GM18858 (cell line): ENCODE measurements around the gene LONP1.
A peak's percentile ranks its signal among the peaks of the same experiment; 100 is the strongest.
"Not testable (repeated sequence)": the region's sequence is repeated elsewhere in the genome, so short reads cannot be mapped to it uniquely, and the experiment has no call there.

ENCODE experiments used
- ATAC-seq: cut with Tn5 transposase; IDR thresholded peaks from one replicate; pipeline ENCODE4 v1.9.1; 2021; ENCODE audit not compliant: unreplicated experiment

The LONP1 gene, protein sequence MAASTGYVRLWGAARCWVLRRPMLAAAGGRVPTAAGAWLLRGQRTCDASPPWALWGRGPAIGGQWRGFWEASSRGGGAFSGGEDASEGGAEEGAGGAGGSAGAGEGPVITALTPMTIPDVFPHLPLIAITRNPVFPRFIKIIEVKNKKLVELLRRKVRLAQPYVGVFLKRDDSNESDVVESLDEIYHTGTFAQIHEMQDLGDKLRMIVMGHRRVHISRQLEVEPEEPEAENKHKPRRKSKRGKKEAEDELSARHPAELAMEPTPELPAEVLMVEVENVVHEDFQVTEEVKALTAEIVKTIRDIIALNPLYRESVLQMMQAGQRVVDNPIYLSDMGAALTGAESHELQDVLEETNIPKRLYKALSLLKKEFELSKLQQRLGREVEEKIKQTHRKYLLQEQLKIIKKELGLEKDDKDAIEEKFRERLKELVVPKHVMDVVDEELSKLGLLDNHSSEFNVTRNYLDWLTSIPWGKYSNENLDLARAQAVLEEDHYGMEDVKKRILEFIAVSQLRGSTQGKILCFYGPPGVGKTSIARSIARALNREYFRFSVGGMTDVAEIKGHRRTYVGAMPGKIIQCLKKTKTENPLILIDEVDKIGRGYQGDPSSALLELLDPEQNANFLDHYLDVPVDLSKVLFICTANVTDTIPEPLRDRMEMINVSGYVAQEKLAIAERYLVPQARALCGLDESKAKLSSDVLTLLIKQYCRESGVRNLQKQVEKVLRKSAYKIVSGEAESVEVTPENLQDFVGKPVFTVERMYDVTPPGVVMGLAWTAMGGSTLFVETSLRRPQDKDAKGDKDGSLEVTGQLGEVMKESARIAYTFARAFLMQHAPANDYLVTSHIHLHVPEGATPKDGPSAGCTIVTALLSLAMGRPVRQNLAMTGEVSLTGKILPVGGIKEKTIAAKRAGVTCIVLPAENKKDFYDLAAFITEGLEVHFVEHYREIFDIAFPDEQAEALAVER

DNA sequence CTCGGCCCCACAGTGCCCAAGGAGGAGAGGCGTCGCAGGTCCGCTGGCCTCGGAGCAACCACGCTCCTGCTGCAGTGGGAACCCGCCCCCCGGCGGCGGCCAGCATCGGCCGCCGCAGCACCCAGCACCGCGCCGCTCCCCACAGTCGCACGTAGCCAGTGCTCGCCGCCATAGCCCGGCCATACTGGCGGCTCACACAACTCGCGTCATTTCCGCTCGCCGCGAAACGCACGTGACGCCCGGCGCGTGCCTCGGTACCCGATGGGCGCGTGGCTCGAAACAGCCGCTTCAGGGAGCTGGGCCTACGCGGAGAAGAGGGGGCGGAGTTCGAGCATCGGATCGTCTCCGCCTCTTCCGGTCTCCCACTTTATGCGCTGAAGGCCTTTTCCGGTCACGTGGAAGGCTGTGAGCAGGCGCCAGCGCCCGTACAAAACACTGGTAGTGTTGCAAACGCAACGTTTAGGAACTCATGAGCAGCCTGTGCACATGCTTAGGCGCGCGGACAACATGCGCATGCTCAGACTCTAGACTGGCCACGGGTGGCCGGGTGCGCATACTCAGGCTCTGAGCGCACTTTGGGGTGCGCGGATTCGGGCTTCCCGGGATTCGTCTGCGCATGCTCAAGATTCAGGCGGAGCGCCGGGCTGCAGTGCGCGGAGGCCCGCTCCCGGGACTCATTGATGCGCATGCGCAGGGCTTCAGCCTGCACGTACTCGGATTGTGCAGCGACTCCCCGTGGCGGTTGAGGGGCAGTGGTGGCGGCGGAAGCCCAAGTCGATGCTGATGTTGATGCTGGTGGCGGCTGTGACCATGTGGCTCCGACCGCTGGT lies at the start of gene LONP1, which contains the start of gene CATSPERD:
Gene LONP1 (minus strand): TSS at position 186 of the 830 bp plus-strand sequence. CDS start 14 bp downstream, at position 172.
Gene CATSPERD (plus strand): TSS at position 677 of the 830 bp plus-strand sequence. CDS start 101 bp downstream, at position 778.
- peak; percentile 71 for ATAC-seq

- no peak for ATAC-seq
Measured at GRCh38 chr19:5767949-5768348, 48.0 kb upstream of the LONP1 start.

DNA sequence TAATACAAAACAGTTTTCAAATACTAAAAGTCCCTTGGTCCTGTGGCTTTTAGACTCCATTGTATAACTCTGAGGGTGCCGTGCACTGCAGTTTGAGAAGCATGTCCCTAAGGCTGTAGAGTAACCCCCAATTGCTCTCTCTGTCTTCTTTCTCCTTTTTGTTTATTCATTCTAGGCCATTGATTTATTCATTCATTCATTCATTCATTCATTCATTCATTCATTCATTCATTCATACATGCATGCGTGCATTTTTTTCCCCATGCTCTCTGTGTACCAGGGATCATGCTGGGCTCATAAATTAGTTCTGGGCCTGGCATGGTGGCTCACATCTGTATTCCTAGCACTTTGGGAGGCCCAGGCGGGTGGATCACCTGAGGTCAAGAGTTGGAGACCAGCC lies 45.3 kb upstream of the LONP1 start:
- ATAC-seq, result no peak

GRCh38 chr19:5762608-5763217 lies 42.8 kb upstream of the LONP1 start:
- ATAC-seq, result no peak

DNA sequence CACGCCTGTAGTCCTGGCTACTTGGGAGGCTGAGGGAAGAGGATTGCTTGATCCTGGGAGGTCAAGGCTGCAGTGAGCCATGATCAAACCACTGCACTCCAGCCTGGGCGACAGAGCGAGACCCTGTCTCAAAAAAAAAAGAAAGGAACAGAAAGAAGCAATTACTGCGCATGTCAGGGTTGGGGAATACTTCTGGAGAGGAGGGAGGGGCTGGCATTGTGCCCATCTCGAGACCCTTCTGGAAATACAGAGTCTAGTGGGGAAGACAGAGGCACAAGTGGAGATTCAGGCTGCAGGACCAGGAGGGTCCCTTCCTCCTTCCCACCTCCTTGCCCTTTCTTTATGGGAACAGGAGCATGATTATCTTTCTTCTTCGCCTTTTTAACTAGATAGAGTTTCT lies 33.8 kb upstream of the LONP1 start:
- ATAC-seq, result no peak

- no peak for ATAC-seq
Measured at GRCh38 chr19:5751709-5752108, 31.8 kb upstream of the LONP1 start.

- ATAC-seq, result no peak
Measured at GRCh38 chr19:5749505-5749904, 29.6 kb upstream of the LONP1 start.

- not testable (repeated sequence) for ATAC-seq
Measured at GRCh38 chr19:5748920-5749319, 29.0 kb upstream of the LONP1 start.

- ATAC-seq, result not testable (repeated sequence)
Measured at GRCh38 chr19:5744999-5745398, 25.1 kb upstream of the LONP1 start.

GRCh38 chr19:5743630-5744029 lies 23.7 kb upstream of the LONP1 start:
- ATAC-seq, result no peak

GRCh38 chr19:5742051-5742450 lies 22.1 kb upstream of the LONP1 start:
- no peak for ATAC-seq

DNA sequence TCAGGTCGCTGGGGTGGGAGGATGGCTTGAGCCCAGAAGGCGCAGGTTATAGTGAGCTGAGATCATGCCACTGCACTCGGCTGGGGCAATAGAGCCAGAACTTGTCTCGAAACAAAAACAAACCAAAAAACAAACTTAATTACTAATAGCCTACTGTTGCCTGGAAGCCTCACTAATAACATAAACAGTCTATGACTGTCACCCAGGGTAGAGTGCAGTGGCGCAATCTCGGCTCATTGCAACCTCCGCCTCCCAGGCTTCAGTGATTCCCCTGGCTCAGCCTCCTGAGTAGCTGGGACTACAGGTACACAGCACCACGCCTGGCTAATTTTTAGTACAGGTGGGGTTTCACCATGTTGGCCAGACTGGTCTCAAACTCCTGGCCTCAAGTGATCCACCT lies 18.5 kb upstream of the LONP1 start:
- no peak for ATAC-seq

DNA sequence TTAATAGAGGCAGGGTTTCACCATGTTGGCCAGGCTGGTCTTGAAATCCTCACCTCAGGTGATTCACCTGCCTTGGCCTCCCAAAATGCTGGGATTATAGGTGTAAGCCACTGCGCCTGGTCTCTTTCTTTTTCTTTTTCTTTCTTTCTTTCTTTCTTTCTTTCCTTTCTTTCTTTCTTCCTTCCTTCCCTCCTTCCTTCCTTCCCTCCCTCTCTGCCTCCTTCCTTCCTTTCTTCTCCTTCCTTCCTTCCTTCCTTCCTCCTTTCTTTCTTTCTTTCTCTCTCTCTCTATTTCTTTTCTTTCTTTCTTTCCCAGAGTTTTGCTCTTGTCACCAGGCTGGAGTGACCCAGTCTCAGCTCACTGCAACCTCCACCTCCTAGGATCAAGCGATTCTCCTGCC lies 13.2 kb upstream of the LONP1 start:
- not testable (repeated sequence) for ATAC-seq

- ATAC-seq, result no peak
Measured at GRCh38 chr19:5727453-5728050, 7.6 kb upstream of the LONP1 start.

DNA sequence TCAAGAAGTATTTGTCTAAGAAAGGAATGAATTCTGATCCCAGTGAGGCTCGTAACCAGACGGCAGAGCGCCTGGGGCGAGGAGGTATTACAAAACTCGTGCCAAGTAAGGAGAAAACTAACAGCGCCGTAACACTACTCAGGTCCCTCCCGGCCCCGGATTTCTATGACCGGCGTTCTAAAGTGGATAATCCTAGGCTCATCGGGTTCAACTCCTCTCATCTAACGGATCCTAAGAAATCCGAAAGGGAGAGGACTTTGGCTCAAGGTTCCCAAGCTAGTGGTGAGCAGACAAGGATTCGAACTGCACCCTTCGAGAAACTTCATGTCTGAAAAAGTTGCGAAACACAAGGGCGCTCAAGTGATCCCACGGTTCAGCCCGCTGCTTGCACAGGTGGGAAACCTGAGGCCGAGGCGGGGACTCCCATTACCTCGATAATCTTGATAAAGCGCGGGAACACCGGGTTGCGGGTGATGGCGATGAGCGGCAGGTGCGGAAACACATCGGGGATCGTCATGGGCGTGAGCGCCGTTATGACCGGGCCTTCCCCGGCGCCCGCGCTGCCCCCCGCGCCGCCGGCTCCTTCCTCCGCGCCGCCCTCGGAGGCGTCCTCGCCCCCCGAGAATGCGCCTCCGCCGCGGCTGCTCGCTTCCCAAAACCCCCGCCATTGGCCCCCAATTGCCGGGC lies 529 bp downstream of the LONP1 start:
- ATAC-seq, result no peak

GRCh38 chr19:5718579-5719273 lies 1.2 kb downstream of the LONP1 start:
- ATAC-seq, result no peak

GRCh38 chr19:5718037-5718578 lies 1.8 kb downstream of the LONP1 start:
- no peak for ATAC-seq

GRCh38 chr19:5717215-5717935 lies 2.6 kb downstream of the LONP1 start:
- ATAC-seq, result no peak
